CD4-positive, alpha-beta T cell treated with Interleukin-4 for 1 hour (primary cell): ENCODE measurements around the gene SOHLH2.

Experiments
- DNase-seq, 2 donors: peaks; one replicate each; pipeline ENCODE4 v3.0.0-alpha.2; 2020 to 2022

Gene SOHLH2

DNA sequence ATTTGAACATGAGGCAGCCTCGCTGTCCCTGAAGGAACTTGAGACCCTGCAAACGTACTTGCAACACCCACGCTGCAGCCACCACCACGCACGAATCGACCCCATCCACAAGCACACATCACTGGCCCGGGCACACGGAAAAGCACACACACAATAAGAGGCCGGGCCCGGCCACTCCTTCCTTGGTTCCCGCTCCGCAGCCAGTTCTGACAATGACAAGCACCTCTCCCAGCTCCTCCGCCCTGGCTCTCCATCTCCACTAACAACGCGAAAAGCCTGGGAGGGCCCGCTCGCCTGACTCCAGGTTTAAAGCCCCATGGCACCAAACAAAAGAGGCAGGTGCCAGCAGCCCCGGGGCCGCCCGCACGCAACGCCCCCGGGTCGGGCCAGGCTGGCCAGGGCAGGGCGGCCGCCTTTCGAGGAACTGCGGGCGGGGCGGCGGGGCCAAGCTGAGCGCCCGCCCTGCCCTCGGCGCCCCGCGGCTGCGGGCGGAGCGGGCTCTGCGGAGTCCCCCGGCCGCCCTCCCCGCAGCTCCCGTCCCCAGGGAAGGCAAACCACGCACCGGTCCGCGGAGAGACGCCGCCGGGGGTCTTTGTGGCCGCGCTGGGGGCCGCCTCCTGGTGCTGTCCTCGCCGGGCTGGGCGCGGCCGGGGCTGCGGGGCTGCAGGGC is 83.7 kb downstream of the SOHLH2 start:
- no peak for DNase-seq

DNA sequence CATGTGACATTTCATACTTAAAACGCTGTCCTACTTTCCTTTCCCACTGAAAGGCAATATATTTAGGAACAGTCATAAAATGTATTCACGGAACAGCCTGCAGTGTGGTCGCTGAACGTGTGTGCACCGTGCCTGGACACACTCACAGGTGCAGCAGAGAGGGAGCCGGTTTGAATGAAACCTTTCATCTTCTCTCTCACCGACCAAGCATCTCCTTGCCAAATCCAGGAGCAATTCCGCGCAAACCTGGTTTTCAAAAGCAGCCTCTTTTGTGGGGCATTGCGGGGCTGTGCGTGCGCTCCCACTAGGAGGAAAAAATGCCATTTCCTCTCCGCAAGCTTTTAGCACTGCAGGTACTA is 84.2 kb downstream of the SOHLH2 start:
- DNase-seq: no peak

DNA sequence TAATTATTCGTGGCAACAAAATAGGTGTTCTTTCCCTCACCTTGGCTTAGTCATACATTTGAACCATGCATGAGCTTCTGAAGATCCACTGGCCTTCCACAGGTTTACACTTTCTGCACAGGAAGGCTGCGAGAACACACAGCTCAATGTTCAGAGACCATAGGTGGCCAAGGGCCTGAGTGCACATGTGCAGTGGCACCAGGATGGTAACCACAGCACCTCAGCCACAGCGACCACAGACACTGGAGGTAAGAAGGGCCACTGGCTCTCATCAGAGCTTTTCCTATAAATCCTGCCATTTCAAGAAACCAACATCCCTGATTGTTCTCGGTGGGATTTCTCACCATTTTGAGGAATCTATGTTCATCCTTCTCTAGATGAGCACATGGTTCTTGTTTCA is 84.8 kb downstream of the SOHLH2 start:
- DNase-seq: no peak

- DNase-seq: no peak
These were observed 87.9 kb downstream of the SOHLH2 start for GRCh38 chr13:36126491-36126890.

DNA sequence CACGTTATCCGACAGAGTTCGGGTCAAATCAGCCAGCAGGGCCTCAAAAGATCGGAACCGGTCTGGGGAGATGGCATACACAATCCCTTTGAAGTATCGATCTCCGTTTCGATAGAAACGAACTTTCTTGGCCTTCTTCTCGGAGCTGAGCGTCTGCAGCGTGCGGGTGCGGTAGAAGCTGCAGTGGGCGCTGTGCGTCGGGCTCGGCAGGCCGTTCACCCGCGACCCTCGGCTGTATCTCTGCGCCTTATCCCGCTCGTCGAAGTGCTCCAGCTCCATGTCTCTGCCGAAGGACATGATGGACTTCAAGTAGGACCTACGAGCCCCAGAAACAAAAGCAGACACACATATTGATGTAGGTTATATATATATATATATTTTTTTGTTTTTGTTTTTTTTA is 88.5 kb downstream of the SOHLH2 start:
- no peak for DNase-seq

GRCh38 chr13:36124236-36124822 is 90.0 kb downstream of the SOHLH2 start:
- no peak for DNase-seq
